ENCODE results near the gene PMFBP1.
"Not testable (repeated sequence)": the region's sequence is repeated elsewhere in the genome, so short reads cannot be mapped to it uniquely, and the experiment has no call there.

Gene PMFBP1

GRCh38 chr16:72104905-72105304, 67.0 kb downstream of the PMFBP1 start:
- FAIRE-seq = no peak

- no peak for FAIRE-seq
These were observed 70.8 kb downstream of the PMFBP1 start for GRCh38 chr16:72101195-72101594.

- no peak for FAIRE-seq
These were observed 72.6 kb downstream of the PMFBP1 start for GRCh38 chr16:72099377-72099818.

GRCh38 chr16:72098936-72099335, 73.0 kb downstream of the PMFBP1 start:
- no peak for FAIRE-seq

GRCh38 chr16:72094266-72094610, 77.7 kb downstream of the PMFBP1 start:
- FAIRE-seq = no peak

- peak; percentile 97 for FAIRE-seq
These were observed 78.3 kb downstream of the PMFBP1 start, which contains the start of the genes DHX38 and TXNL4B for GRCh38 chr16:72093448-72094265. Gene DHX38 (plus strand): TSS chr16:72093847. CDS start chr16:72096158, 2,311 bp downstream. Gene TXNL4B (minus strand): TSS chr16:72093620. CDS start chr16:72090749, 2,871 bp downstream.

GRCh38 chr16:72092832-72093447, 79.0 kb downstream of the PMFBP1 start:
- no peak for FAIRE-seq

- no peak for FAIRE-seq
These were observed 80.7 kb downstream of the PMFBP1 start for GRCh38 chr16:72091217-72091616.

GRCh38 chr16:72085002-72085401, 87.0 kb downstream of the PMFBP1 start:
- no peak for FAIRE-seq

GRCh38 chr16:72084445-72084844, 87.5 kb downstream of the PMFBP1 start:
- no peak for FAIRE-seq

GRCh38 chr16:72083778-72084404, 88.1 kb downstream of the PMFBP1 start:
- FAIRE-seq = no peak

- not testable (repeated sequence) for FAIRE-seq
These were observed 94.8 kb downstream of the PMFBP1 start for GRCh38 chr16:72076991-72077706.

GRCh38 chr16:72075067-72075466, 96.9 kb downstream of the PMFBP1 start:
- FAIRE-seq = not testable (repeated sequence)

- no peak for FAIRE-seq
These were observed 98.3 kb downstream of the PMFBP1 start for GRCh38 chr16:72073560-72074230.

- FAIRE-seq = no peak
These were observed 99.2 kb downstream of the PMFBP1 start for GRCh38 chr16:72072514-72073342.

All from TTC549 (cell line).